ENCODE data around the gene C11orf21.

DNA sequence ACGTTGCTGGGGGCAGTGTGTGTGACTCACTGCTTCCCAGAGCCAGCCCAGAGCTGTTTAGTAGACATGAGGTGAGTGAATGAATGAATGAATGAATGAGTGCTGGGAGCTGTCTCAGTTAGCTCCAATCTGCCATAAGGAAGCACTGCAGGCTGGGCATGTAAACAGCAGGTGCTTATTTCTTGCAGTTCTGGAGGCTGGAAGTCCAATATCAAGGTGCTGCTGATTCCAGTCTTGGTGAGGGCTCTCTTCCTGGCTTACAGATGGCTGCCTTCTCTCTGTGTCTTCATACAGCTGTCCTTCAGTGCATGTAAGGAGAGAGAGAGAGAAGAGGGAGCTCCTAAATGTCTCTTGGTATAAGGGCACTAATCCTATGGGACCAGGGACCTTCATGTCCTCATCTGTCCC is 4.1 kb downstream of the C11orf21 start:
- no peak for TF ChIP-seq CTCF (IDR thresholded peaks at IDR 0.05; ENCODE audit: control extremely low read depth in 1 of 3, insufficient read depth in 1 of 3, low read depth in 1 of 3, low read length in 3 of 3)
- TF ChIP-seq SAP30 (IDR thresholded peaks at IDR 0.05; ENCODE audit: insufficient read depth, insufficient replicate concordance, low read length): no peak
- TF ChIP-seq EZH2 (IDR thresholded peaks at IDR 0.05; ENCODE audit: low read depth, low read length, severe bottlenecking): no peak
- TF ChIP-seq GTF2F1 (IDR thresholded peaks at IDR 0.05; ENCODE audit: borderline replicate concordance, low read depth, low read length): no peak
- no peak for TF ChIP-seq BACH1 (IDR thresholded peaks at IDR 0.05; ENCODE audit: low read length)
- no peak for TF ChIP-seq POLR2AphosphoS5 (IDR thresholded peaks at IDR 0.05; ENCODE audit: low read depth, low read length)
- TF ChIP-seq EP300 (IDR thresholded peaks at IDR 0.05; ENCODE audit: borderline replicate concordance in 1 of 2, low read depth in 2 of 2, low read length in 2 of 2): no peak
- no peak for TF ChIP-seq SUZ12 (IDR thresholded peaks at IDR 0.05; ENCODE audit: low read length)
- TF ChIP-seq JUND (IDR thresholded peaks at IDR 0.05; ENCODE audit: low read length): no peak
- no peak for TF ChIP-seq ATF3 (IDR thresholded peaks at IDR 0.05; ENCODE audit: insufficient read depth, low read depth, low read length)
- TF ChIP-seq GABPA (IDR thresholded peaks at IDR 0.05; ENCODE audit: borderline replicate concordance, insufficient read depth, low read length): no peak
- no peak for TF ChIP-seq POLR2A (IDR thresholded peaks at IDR 0.05; ENCODE audit: control extremely low read depth in 1 of 2, low read depth in 2 of 2, low read length in 2 of 2)
- no peak for TF ChIP-seq RAD21 (IDR thresholded peaks at IDR 0.05 in 1 of 2, conservative IDR thresholded peaks at IDR 0.05 in 1 of 2; ENCODE audit: low read depth in 2 of 2, low read length in 2 of 2)

All from H1 (cell line).